GM19438 (cell line): ENCODE results near the gene LYRM7.
"Not testable (repeated sequence)": the region's sequence is repeated elsewhere in the genome, so short reads cannot be mapped to it uniquely, and the experiment has no call there.

ENCODE experiments used
- ATAC-seq: cut with Tn5 transposase; IDR thresholded peaks from one replicate; pipeline ENCODE4 v1.9.1; 2021; ENCODE audit warnings: low read depth; ENCODE audit not compliant: unreplicated experiment

LYRM7 gene

DNA sequence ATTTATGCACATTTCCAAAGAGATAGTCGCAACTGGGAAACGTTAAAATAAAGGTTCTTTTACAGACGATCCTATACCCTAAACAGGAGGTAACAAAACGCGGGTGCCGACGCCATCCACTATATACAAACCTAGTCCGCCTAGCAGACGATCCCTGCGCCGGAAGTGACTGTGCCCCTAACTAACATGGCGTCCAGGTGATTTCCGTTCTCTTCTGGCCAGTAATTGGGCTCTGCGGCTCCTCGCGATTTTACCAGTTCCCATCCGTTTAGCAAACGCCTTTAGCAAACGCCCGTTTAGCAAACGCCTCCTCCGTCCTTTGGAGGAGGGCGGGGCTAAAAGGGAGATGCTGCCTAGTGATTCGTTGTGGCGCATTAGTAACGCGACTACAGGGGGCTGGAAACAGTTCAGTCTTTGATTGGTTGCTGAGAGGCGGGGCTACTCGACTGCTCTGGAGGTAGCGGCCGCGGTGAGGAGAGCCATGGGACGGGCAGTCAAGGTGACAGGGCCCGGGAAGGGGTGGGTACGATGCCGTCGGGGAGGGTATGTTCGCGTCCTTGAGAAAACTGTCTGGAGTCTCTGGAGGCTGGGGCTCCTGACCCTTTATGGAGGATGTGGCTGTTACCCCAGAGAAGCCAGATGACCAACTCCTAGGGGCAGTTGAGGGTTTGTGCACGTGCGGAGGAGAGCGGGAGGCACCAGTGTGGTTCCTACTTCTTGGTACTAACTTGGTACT is at the start of gene LYRM7:
LYRM7 (plus strand) TSS at position 405 of the 736 bp plus-strand sequence; CDS start at position 482, 77 bp downstream.
- ATAC-seq, result peak; percentile 98

DNA sequence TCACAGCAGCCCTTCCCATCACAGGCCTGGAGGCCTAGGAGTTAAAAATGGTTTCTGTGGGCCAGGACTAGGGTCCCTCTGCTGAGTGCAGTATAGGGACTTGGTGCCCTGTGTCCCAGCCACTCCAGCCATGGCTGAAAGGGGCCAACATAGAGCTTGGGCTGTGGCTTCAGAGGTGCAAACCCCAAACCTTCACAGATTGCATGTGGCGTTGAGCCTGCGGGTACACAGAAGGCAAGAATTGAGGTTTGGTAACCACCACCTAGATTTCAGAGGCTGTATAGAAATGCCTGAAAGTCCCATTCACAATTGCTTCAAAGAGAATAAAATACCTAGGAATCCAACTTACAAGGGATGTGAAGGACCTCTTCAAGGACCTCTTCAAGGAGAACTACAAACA is 43.5 kb upstream of the LYRM7 start:
- ATAC-seq, result not testable (repeated sequence)

DNA sequence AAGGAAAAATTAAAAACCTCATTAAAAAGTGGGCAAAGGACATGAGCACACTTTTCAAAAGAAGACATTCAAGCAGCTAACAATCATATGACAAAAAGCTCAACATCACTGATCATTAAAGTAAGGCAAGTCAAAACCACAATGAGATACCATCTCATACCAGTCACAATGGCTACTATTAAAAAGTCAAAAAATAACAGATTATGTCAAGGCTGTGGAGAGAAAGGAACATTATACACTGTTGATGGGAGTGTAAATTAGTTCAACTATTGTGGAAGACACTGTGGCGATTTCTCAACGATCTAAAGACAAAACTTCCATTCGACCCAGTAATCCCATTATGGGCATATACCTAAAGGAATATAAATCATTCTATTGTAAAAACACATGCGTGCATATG is 41.4 kb upstream of the LYRM7 start:
- no peak for ATAC-seq

DNA sequence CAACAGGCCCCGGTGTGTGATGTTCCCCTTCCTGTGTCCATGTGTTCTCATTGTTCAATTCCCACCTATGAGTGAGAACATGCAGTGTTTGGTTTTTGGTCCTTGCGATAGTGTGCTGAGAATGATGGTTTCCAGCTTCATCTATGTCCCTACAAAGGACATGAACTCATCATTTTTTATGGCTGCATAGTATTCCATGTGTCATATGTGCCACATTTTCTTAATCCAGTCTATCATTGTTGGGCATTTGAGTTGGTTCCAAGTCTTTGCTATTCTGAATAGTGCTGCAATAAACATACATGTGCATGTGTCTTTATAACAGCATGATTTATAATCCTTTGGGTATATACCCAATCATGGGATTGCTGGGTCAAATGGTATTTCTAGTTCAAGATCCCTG is 37.7 kb upstream of the LYRM7 start:
- ATAC-seq, result not testable (repeated sequence)

DNA sequence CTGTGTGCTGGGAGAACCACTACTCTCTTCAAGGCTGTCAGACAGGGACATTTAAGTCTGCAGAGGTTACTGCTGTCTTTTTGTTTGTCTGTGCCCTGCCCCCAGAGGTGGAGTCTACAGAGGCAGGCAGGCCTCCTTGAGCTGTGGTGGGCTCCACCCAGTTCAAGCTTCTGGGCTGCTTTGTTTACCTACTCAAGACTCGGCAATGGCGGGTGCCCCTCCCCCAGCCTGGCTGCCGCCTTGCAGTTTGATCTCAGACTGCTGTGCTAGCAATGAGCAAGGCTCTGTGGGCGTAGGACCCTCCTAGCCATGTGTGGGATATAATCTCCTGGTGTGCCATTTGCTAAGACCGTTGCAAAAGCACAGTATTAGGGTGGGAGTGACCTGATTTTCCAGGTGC is 32.3 kb upstream of the LYRM7 start:
- ATAC-seq, result not testable (repeated sequence)

DNA sequence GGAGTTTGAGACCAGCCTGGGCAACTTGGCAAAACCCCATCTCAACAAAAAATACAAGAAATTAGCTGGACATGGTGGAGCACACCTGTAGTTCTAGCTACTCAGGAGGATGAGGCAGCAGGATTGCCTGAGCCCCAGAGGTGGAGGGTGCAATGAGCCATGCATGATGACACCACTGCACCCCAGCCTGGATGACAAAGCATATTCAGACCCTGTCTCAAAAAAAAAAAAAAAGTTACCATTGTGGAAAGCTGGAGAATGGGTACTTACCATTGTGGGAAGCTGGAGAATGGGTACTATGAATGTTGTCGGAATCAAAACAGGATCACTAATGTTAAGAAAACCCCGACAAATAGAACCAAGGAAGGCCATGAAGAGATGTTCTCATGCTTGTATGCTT is 31.4 kb upstream of the LYRM7 start:
- ATAC-seq, result no peak

DNA sequence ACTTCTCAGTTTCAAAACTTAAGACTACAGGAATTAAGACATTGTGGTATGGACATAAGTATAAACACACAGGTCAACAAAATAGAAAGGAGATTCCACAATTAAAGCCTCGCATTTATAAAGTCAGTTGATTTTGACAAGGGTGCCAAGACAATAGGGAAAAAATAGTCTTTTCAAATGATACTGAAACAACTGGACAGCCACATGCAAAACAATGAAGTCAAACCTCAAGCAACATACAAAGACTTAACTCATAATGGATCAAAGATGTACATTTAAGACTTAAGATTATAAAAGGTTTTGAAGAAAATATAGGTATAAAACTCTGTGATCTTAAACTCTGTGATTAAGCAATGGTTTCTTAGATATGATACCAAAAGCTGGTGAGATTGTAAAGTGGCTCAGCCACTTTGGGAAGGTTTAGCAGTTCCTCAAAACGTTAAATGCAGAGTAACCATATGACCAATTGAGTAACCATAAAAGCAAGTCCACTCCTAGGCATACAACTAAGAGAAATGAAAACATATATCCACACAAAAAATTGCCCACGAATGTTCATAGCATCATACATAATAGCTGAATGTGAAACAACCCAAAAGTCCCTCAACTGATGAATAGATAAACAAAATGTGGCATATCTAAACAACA is 27.6 kb upstream of the LYRM7 start:
- ATAC-seq, result no peak

DNA sequence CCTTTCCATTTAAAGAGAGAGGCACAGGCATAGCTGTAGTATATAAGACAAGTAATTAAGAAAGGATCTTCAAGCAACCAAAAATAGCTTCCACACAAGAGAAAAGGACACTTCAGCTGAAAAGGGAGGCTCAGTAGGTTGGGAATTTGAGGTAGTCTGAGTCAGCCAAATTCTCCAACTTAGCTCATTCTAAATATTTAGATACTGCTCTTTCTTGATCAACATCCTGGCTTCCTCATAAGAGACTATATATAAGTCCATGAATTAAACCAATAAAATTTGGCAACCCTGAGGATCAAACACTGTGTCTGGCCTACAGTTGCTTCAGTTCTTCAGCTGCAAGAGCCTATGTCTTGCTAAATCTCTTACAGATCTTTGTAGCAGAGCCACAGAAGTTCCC is 23.5 kb upstream of the LYRM7 start:
- no peak for ATAC-seq

DNA sequence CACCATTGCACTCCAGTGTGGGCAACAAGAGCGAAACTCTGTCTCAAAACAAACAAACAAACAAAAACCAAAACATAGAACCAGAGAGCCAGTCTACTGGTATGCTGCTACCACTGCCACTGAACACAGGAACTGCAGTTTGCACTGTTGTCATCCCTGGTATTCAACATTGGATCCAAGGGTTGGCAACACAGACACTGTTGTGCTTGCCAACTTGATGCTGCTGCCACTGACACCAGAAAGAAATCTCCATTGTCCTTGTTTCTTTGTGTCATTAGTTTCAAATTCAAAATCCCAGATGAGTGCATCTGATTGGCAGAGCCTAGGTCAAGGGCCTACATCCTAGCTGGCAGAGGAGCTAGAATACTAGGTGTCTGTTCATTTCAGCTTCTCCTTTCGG is 21.9 kb upstream of the LYRM7 start:
- no peak for ATAC-seq

DNA sequence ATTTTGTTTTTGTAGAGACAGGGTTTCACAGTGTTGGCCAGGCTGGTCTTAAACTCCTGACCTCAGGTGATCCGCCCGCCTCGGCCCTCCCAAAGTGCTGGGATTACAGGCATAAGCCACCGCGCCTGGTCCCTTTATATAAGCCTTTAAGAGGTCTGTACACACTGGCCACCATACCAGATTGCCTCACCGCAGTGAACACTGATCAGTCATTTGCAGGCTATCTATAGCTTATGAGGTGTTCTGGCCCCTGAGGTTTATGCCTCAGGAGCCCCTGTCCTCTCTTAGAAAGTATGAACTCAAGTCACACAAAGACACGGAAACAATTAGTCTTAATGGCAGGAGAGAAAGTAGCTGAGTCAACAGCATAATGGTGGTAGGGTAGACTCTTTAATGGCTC is 20.3 kb upstream of the LYRM7 start:
- no peak for ATAC-seq

DNA sequence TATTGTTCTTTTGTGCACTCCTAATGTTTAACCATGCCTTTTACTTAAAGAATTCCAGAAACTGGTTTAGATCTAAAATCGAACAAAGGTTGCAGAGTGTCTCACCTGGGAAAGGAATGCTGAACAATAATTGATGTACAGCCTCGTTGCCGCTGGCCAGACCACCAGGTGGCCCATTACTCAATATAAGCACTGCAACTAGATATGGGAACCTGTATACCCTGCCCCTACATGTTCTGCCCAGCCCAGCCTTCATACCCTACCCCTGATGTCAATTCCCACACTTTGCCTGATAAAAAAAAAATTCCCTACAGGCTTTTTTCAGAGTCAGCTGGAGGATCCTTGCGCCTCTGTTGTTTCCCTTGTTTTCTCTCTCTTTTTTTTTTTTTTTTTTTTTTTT is 19.5 kb upstream of the LYRM7 start:
- ATAC-seq, result no peak

DNA sequence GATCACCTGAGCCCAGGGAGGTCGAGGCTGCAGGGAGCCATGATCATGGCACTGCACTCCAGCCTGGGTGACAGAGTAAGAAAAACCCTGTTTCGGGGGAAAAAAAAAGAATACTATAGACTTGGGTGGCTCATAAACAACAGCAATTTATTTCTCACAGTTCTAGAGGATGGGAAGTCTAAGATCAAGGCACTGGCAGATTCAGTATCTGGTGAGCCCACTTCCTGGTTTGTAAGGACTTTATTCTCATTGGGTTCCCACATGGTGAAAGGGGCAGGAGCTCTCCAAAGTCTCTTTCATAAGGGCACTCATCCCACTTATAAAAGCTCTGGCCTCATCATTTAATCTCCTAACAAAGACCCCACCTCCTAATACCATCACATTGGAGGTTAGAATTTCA is 14.4 kb upstream of the LYRM7 start:
- no peak for ATAC-seq

DNA sequence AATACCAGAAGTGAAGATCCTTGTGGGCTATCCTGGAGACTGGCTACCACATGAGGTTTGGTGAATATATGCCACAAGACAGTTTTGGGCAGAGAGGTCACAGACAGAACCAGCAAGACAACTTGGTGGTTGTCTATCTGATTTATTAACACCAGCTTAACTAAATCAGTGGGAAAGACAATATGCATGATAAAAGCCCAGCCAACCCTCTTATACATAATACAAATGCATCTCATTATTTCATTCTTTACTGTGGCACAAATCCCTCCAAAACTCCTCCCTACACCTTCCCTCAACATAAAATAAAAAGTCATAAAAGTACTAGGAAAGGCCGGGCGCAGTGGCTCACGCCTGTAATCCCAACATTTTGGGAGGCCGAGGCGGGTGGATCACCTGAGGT is 13.8 kb upstream of the LYRM7 start:
- ATAC-seq, result no peak

DNA sequence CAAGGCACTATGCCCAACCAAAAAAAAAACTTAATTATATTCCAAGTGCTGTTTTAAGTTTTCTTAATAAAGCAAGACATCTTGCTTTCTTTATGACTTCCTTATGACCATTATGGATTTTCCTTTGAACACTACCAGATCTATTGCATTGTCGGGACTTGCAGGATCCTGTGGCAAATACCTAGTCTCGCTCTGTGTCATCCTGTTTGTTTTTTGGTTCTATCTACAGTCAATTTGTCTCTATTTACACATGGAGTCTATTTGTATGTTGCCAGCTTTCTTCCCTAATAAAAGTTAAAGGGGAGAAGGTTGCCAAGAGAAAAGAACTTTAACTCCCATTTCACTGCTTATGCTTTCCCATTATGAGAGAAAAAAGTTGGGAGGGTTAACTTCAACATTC is 10.6 kb upstream of the LYRM7 start:
- ATAC-seq, result no peak

DNA sequence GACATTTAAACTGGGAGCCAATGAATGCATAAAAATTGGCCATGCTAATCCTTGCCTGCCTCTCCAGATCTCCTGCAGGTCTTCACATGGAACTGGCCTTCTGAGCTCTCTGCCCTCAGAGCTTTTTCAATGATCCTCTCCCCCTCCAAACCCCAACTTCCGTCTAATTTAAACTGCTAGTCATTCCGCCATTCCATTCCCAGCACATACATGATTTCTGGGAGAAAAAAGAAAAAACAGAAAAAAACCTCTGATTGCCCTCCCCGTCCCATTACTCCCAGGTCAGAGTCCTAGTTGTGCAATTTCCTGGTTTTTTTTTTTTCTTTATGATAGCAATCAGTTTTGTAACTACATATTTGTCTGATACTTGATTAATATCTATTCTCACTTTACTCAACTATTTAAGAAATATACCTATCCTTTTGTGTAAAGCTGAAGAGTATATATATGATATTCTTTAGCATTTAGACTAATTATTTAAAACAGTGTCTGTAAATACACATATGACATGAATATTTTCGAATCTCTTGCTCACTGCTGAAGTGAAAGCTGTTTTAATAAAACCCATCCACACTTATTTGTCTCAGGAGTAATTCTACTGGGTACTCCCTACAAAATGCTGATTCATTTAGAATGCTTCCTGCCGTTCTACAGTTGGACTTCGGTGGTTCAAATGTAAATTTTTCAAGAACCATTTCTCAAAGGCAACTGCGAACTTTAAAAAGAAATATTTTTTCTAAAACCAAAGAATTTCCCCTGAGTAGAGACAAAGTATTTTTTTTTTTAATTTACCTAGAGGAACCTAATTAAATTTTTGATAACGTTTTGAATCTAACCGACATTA is 7.2 kb upstream of the LYRM7 start:
- ATAC-seq, result no peak

DNA sequence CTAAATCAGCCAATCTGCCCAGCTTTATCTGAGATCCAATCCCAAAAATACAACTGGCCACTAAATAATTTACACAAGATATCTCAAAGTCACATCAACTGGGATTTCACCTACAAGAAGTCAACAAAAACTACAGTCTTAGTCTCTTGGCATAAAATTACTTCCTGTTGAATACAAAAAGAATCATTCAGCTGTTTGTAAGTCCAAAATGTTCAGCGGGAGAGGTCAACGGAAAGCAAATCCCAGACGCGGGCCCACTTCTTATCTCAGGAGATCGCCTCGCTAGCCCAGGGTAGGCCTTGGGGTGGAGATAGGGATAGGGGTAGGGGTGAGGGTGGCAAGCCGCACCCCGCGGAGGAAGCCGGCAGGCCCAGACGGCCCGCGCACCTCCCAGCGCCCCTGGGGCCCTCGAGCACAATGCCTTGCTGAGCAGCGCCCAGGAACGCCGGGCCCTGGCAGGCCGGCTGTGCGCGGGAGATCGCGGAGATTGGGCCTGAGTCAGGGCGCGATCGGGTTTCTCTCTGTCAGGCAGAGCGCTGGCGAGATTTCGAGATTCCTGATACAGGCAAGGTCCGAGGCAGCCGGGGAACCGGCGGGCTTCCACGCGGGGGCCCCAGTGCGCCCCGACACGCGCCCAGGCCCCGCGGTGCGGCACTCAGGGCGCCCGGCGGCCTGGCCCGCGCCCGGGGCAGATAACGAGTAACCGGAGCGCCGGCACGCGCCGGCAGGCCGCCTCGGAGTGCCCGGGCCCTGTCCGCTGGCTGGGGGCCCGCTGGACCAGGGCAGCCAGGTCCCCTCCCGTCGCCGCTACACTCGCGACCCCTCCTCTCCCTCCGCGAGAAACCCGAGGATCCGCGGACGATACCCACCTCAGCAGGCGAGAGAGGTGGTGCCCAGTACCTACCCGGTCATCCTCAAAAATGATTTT is 6.3 kb upstream of the LYRM7 start:
- peak; percentile 73 for ATAC-seq

DNA sequence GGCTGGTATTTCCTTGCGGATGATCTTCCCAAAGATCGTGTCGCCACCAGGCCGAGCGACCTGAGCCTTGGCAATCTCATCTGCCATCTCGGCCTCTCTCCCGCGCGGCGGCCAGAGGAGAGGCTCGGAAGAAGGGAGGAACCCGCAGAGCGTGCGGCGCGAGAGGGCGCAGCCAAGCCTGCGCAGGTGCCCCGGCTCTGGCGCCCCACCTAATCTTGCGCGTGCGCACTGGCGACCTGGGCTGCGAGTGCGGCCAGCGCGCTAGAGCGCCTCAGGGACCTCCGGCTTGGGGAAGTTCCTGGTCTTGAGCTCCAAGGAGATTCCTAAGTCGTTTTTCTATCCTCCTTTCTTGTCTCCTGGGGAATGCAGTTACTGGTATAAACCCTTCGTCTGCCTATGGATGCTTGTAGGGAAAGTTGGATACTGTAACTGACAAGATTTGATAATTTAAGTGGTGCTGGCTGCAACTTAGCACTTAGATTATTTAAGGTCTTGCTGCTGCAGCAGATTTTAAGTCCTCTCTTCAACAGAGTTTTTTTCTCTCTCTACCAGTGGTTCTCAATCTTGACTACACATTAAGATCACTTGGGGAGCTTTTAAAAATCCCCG is 5.5 kb upstream of the LYRM7 start, which contains the start of gene HINT1:
HINT1 (minus strand) TSS at position 138 of the 609 bp plus-strand sequence; CDS start at position 87, 51 bp downstream.
- peak; percentile 81 for ATAC-seq

DNA sequence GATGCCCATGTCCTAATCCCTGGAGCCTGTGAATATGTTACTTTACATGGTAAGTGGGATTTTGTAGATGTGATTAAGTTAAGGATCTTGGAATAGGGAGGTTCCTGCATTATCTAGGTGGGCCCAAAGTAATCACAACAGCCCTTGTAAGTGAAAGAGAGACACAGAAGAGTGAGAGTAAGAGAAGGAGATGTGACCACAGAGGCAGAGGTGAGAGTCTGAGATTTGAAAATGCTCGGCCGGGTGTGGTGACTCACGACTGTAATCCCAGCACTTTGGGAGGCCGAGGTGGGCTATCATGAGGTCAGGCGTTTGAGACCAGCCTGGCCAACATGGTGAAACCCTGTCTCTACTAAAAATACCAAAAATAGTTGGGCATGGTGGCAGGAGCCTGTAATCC is 3.1 kb upstream of the LYRM7 start:
- no peak for ATAC-seq

DNA sequence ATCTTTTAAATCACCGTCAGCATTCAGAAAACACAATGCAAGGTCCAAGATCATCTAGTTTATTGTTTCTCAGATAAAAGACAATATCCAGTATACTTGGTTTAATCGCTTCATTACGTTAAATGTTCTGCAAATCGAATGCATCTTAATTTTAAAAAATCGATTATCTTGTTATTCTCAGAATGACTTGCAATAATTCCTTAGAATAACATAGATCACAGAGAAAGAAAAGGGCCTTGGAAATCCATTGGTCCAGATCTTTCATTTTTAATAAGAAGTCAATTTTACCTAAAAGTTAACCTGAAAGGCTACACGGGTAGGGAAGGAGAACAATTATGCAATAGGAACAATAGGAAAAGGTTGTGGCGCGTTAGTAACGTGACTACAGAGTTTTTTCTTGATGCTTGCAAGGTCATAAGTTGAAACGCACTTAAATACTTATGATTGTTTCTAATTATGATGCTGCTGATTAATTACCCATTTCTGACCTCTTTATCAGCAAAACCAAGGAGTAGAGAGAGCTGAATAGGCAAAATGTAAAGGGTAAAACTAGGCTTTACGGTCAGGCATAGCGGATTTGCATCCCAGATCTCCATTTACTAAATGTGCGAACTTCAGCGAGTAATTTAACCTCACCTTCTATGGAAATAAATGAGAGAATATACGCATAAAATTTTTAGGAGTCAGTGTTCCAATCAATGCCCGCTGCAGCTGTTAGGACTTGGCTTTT is 769 bp upstream of the LYRM7 start:
- ATAC-seq, result no peak
